Fibroblast of lung (primary cell): ENCODE measurements around the gene SNX2. TPM values are rescaled to one million over a fixed set of nuclear protein-coding genes. Genes with fewer than 3 reads are reported as not detected.

ENCODE experiments used
- DNase-seq, 2 donors: peaks; one replicate each; pipeline versions ENCODE4 v3.0.0 to v3.0.0-alpha.2; 2010; ENCODE audit warnings: low read depth in 2 of 2
- H2AFZ ChIP-seq: 2 replicates; pipeline ENCODE4 v1.5.1; 2012; ENCODE audit warnings: low read length, control low read depth, inconsistent platforms
- H3K27ac ChIP-seq: 2 replicates; pipeline ENCODE4 v1.5.1; 2011; ENCODE audit warnings: low read length, control low read depth; ENCODE audit not compliant: insufficient read depth
- H3K27me3 ChIP-seq: 2 replicates; pipeline ENCODE4 v1.5.1; 2011; ENCODE audit warnings: mild to moderate bottlenecking, low read length; ENCODE audit not compliant: control insufficient read depth, insufficient read depth
- H3K36me3 ChIP-seq: 2 replicates; pipeline ENCODE4 v1.5.1; 2011; ENCODE audit warnings: low read length; ENCODE audit not compliant: control insufficient read depth, insufficient read depth
- H3K4me1 ChIP-seq: 2 replicates; pipeline ENCODE4 v1.5.1; 2011; ENCODE audit warnings: low read length; ENCODE audit not compliant: control insufficient read depth, insufficient read depth; ENCODE audit errors: extremely low read depth
- H3K4me2 ChIP-seq: 2 replicates; pipeline ENCODE4 v1.5.1; 2011; ENCODE audit warnings: low read length, control low read depth; ENCODE audit not compliant: insufficient read depth; ENCODE audit errors: extremely low read depth
- H3K4me3 ChIP-seq, 4 experiments: fragments of 200-600 bp in 1 of 4; sonication (generic) in 1 of 4; replicated peaks in 1 of 4; 2 replicates each; pipeline ENCODE4 v1.5.1; 2011 to 2016; ENCODE audit warnings: low read length in 4 of 4, low read depth in 3 of 4, mild to moderate bottlenecking in 3 of 4, control low read depth in 2 of 4, inconsistent platforms in 1 of 4, mixed read lengths in 1 of 4; ENCODE audit not compliant: insufficient read depth in 1 of 4; ENCODE audit errors: control extremely low read depth in 1 of 4
- H3K79me2 ChIP-seq: 2 replicates; pipeline ENCODE4 v1.5.1; 2012; ENCODE audit warnings: mild to moderate bottlenecking, low read length, inconsistent platforms; ENCODE audit not compliant: control insufficient read depth, insufficient read depth
- H3K9ac ChIP-seq: 2 replicates; pipeline ENCODE4 v1.5.1; 2011; ENCODE audit warnings: mild to moderate bottlenecking, low read length, control low read depth; ENCODE audit not compliant: insufficient read depth
- H3K9me3 ChIP-seq: 2 replicates; pipeline ENCODE4 v1.5.1; 2012; ENCODE audit warnings: low read depth, low read length; ENCODE audit not compliant: control insufficient read depth, insufficient read depth
- H4K20me1 ChIP-seq: 2 replicates; pipeline ENCODE4 v1.5.1; 2011; ENCODE audit warnings: low read length; ENCODE audit not compliant: control insufficient read depth, insufficient read depth; ENCODE audit errors: extremely low read depth
- CTCF ChIP-seq, 2 donors: IDR thresholded peaks in 1 of 2; conservative IDR thresholded peaks in 1 of 2; 1 replicate in 1 of 2; 2 replicates in 1 of 2; pipeline ENCODE4 v1.5.1; 2011 to 2012; ENCODE audit warnings: low read length in 2 of 2, control low read depth in 1 of 2, inconsistent platforms in 1 of 2, low read depth in 1 of 2, mild to moderate bottlenecking in 1 of 2
- EZH2 ChIP-seq: IDR thresholded peaks from 2 replicates; pipeline ENCODE4 v1.5.1; 2012; ENCODE audit warnings: low read length, control low read depth, mild to moderate bottlenecking; ENCODE audit errors: missing control alignments
- polyA plus RNA-seq, 2 donors: library from polyadenylated mRNA; depleted of rRNA in 1 of 2; stranded (reverse) in 1 of 2; unstranded in 1 of 2; fragments of >200 nt; gene quantifications; 2 replicates each; pipeline ENCODE4 v1.2.1, GENCODE V29; 2011 to 2012; ENCODE audit warnings: missing spikeins in 1 of 2
- total RNA-seq: library from RNA; depleted of rRNA; stranded (reverse); fragments of >200 nt; gene quantifications from 2 replicates; pipeline ENCODE4 v1.2.1, GENCODE V29; 2014

The SNX2 gene
- total and polyA plus RNA-seq, 2 donors (not counting 1 experiment from before 2014, with no cell fraction given) = 73.5 to 123 TPM

GRCh38 chr5:122773619-122774018 is 1.3 kb upstream of the SNX2 start:
- peaks cover 31% of the 10 kb centered on the region for H3K79me2 ChIP-seq
- peaks cover 2% of the 10 kb centered on the region for H3K4me1 ChIP-seq
- no peak overlapping the region for H3K27ac ChIP-seq
- no peaks in the 10 kb centered on the region for H3K9me3 ChIP-seq
- H3K4me3 ChIP-seq = no peak overlapping the region
- no peak for TF ChIP-seq CTCF (conservative IDR thresholded peaks at IDR 0.05 in 1 of 2, IDR thresholded peaks at IDR 0.05 in 1 of 2; ENCODE audit: low read depth in 1 of 2, low read length in 2 of 2)
- TF ChIP-seq EZH2 = no peak
- H3K36me3 ChIP-seq = no peaks in the 10 kb centered on the region
- DNase-seq = no peak
- H2AFZ ChIP-seq = no peak overlapping the region
- H3K9ac ChIP-seq = no peak overlapping the region
- no peaks in the 10 kb centered on the region for H3K27me3 ChIP-seq
- H3K4me2 ChIP-seq = no peak overlapping the region
- no peaks in the 10 kb centered on the region for H4K20me1 ChIP-seq

GRCh38 chr5:122774519-122774860 is 390 bp upstream of the SNX2 start:
- Histone ChIP-seq H3K27me3 (no peaks in the 10 kb centered on the region), H3K9me3 (no peaks in the 10 kb centered on the region), H3K36me3 (no peaks in the 10 kb centered on the region), H3K4me1 (peaks cover 2% of the 10 kb centered on the region), H4K20me1 (no peaks in the 10 kb centered on the region), H3K27ac (no peak overlapping the region), H2AFZ (peak overlapping the region; percentile 76), H3K4me3 (peak overlapping the region; percentile 36 to 97 (median 48)), H3K4me2 (peak overlapping the region; percentile 81), H3K79me2 (peaks cover 40% of the 10 kb centered on the region), H3K9ac (no peak overlapping the region)
- DNase-seq = no peak
- TF ChIP-seq CTCF (conservative IDR thresholded peaks at IDR 0.05 in 1 of 2, IDR thresholded peaks at IDR 0.05 in 1 of 2; ENCODE audit: low read depth in 1 of 2, low read length in 2 of 2) = no peak
- no peak for TF ChIP-seq EZH2

- H3K4me3 ChIP-seq = peak overlapping the region; percentile 92 to 97 (median 96)
- H3K4me1 ChIP-seq = peaks cover 2% of the 10 kb centered on the region
- no peaks in the 10 kb centered on the region for H3K27me3 ChIP-seq
- no peaks in the 10 kb centered on the region for H3K9me3 ChIP-seq
- peak overlapping the region; percentile 83 for H3K4me2 ChIP-seq
- no peak for TF ChIP-seq EZH2
- no peak for TF ChIP-seq CTCF (conservative IDR thresholded peaks at IDR 0.05 in 1 of 2, IDR thresholded peaks at IDR 0.05 in 1 of 2; ENCODE audit: low read depth in 1 of 2, low read length in 2 of 2)
- peak overlapping the region; percentile 80 for H3K27ac ChIP-seq
- no peaks in the 10 kb centered on the region for H3K36me3 ChIP-seq
- H3K9ac ChIP-seq = peak overlapping the region; percentile 87
- H4K20me1 ChIP-seq = no peaks in the 10 kb centered on the region
- DNase-seq = peak; percentile 10 to 26
- peaks cover 42% of the 10 kb centered on the region for H3K79me2 ChIP-seq
- peak overlapping the region; percentile 100 for H2AFZ ChIP-seq
Measured at GRCh38 chr5:122775550-122776542, 966 bp downstream of the SNX2 start.
